HEK293 (cell line): ENCODE measurements around the gene JPH3.

Source experiments
- CTCF ChIP-seq: fragments of 450-650 bp; formaldehyde crosslinking; IDR thresholded peaks from 2 replicates; pipeline ENCODE4 v1.5.1; 2016; ENCODE audit warnings: missing biosample characterization, missing genetic modification characterization
- TRIM28 ChIP-seq: IDR thresholded peaks from 2 replicates; pipeline ENCODE4 v1.6.1; 2011; ENCODE audit warnings: low read length, control low read depth, borderline replicate concordance
- YY1 ChIP-seq: fragments of 450-650 bp; formaldehyde crosslinking; IDR thresholded peaks from 2 replicates; pipeline ENCODE4 v1.5.1; 2018; ENCODE audit warnings: missing biosample characterization, missing genetic modification characterization
- ZBTB7A ChIP-seq: fragments of 450-650 bp; formaldehyde crosslinking; IDR thresholded peaks from 2 replicates; pipeline ENCODE4 v1.5.1; 2016; ENCODE audit warnings: low read depth, missing biosample characterization, missing genetic modification characterization
- ZFP37 ChIP-seq: fragments of 450-650 bp; formaldehyde crosslinking; IDR thresholded peaks from 2 replicates; pipeline ENCODE4 v1.5.1; 2016; ENCODE audit warnings: missing biosample characterization, missing genetic modification characterization
- ZNF140 ChIP-seq: fragments of 450-650 bp; formaldehyde crosslinking; IDR thresholded peaks from 2 replicates; pipeline ENCODE4 v1.5.1; 2016; ENCODE audit warnings: missing biosample characterization, missing genetic modification characterization
- ZNF169 ChIP-seq: fragments of 450-650 bp; formaldehyde crosslinking; IDR thresholded peaks from 2 replicates; pipeline ENCODE4 v1.5.1; 2016; ENCODE audit warnings: missing biosample characterization, missing genetic modification characterization
- ZNF174 ChIP-seq: fragments of 450-650 bp; formaldehyde crosslinking; IDR thresholded peaks from 2 replicates; pipeline ENCODE4 v1.5.0; 2017; ENCODE audit warnings: missing biosample characterization, mild to moderate bottlenecking, missing genetic modification characterization
- ZNF239 ChIP-seq: fragments of 450-650 bp; formaldehyde crosslinking; IDR thresholded peaks from 2 replicates; pipeline ENCODE4 v1.5.1; 2016; ENCODE audit warnings: missing biosample characterization, missing genetic modification characterization
- ZNF514 ChIP-seq: fragments of 450-650 bp; formaldehyde crosslinking; IDR thresholded peaks from 2 replicates; pipeline ENCODE4 v1.5.1; 2016; ENCODE audit warnings: missing biosample characterization, missing genetic modification characterization
- ZNF629 ChIP-seq: fragments of 450-650 bp; formaldehyde crosslinking; IDR thresholded peaks from 2 replicates; pipeline ENCODE4 v1.5.1; 2017; ENCODE audit warnings: missing biosample characterization, missing genetic modification characterization
- TF ChIP-seq, protein P1 (sequence below): fragments of 450-650 bp; formaldehyde crosslinking; IDR thresholded peaks from 2 replicates; pipeline ENCODE4 v1.5.1; 2016; ENCODE audit warnings: missing biosample characterization, missing genetic modification characterization

- TF ChIP-seq CTCF (no peak), ZNF629 (tag by site-specific recombination) (no peak), ZFP37 (no peak), YY1 (tag by site-specific recombination) (no peak), ZNF140 (tag by site-specific recombination) (no peak), ZNF174 (tag by site-specific recombination) (no peak), ZBTB7A (tag by site-specific recombination) (no peak), TRIM28 (peak; percentile 82; the same call in 1 of the 2 replicates), ZNF239 (tag by site-specific recombination) (no peak), ZNF169 (tag by site-specific recombination) (no peak), ZNF514 (tag by site-specific recombination) (no peak)
- TF ChIP-seq, protein P1, sequence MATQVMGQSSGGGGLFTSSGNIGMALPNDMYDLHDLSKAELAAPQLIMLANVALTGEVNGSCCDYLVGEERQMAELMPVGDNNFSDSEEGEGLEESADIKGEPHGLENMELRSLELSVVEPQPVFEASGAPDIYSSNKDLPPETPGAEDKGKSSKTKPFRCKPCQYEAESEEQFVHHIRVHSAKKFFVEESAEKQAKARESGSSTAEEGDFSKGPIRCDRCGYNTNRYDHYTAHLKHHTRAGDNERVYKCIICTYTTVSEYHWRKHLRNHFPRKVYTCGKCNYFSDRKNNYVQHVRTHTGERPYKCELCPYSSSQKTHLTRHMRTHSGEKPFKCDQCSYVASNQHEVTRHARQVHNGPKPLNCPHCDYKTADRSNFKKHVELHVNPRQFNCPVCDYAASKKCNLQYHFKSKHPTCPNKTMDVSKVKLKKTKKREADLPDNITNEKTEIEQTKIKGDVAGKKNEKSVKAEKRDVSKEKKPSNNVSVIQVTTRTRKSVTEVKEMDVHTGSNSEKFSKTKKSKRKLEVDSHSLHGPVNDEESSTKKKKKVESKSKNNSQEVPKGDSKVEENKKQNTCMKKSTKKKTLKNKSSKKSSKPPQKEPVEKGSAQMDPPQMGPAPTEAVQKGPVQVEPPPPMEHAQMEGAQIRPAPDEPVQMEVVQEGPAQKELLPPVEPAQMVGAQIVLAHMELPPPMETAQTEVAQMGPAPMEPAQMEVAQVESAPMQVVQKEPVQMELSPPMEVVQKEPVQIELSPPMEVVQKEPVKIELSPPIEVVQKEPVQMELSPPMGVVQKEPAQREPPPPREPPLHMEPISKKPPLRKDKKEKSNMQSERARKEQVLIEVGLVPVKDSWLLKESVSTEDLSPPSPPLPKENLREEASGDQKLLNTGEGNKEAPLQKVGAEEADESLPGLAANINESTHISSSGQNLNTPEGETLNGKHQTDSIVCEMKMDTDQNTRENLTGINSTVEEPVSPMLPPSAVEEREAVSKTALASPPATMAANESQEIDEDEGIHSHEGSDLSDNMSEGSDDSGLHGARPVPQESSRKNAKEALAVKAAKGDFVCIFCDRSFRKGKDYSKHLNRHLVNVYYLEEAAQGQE: no peak
These were observed 28.8 kb downstream of the JPH3 start for GRCh38 chr16:87631067-87631466.
